HG02943 (cell line): ENCODE results near the gene GLCCI1.

Experiments
- ATAC-seq: cut with Tn5 transposase; IDR thresholded peaks from one replicate; pipeline ENCODE4 v1.9.1; 2021; ENCODE audit warnings: mild to moderate bottlenecking, low read depth, moderate library complexity; ENCODE audit not compliant: unreplicated experiment

Gene GLCCI1

GRCh38 chr7:8121243-8121642 is 152.6 kb downstream of the GLCCI1 start:
- ATAC-seq = no peak

GRCh38 chr7:8125680-8126444 is 157.3 kb downstream of the GLCCI1 start:
- peak; percentile 86 for ATAC-seq

GRCh38 chr7:8126601-8127167 is 158.1 kb downstream of the GLCCI1 start:
- no peak for ATAC-seq

GRCh38 chr7:8128449-8129317 is 160.1 kb downstream of the GLCCI1 start:
- ATAC-seq = no peak

- no peak for ATAC-seq
These were observed 160.7 kb downstream of the GLCCI1 start for GRCh38 chr7:8129318-8129659.

- no peak for ATAC-seq
These were observed 162.1 kb downstream of the GLCCI1 start for GRCh38 chr7:8130663-8131062.

- peak; percentile 42 for ATAC-seq
These were observed 163.4 kb downstream of the GLCCI1 start for GRCh38 chr7:8131694-8132605.

- peak; percentile 44 for ATAC-seq
These were observed 164.7 kb downstream of the GLCCI1 start for GRCh38 chr7:8133188-8133848.

- ATAC-seq = peak; percentile 60
These were observed 165.6 kb downstream of the GLCCI1 start for GRCh38 chr7:8134089-8134733.

- ATAC-seq = no peak
These were observed 166.8 kb downstream of the GLCCI1 start for GRCh38 chr7:8135417-8135816.

- no peak for ATAC-seq
These were observed 167.6 kb downstream of the GLCCI1 start for GRCh38 chr7:8136051-8136730.
